Aorta (tissue), 5 donors: Measurements from ENCODE around the gene ENTPD5. TPM values are rescaled to one million over a fixed set of nuclear protein-coding genes. Genes with fewer than 3 reads are reported as not detected.

Experiments
- ATAC-seq: fragments of 200-7000 bp; cut with Tn5 transposase; one replicate; pipeline ENCODE4 v1.9.1; 2022; ENCODE audit warnings: moderate library complexity; ENCODE audit not compliant: low FRiP score
- DNase-seq, 2 donors: peaks; one replicate each; pipeline ENCODE4 v3.0.0-alpha.2; 2020
- H3K27ac ChIP-seq, 2 donors: one replicate each; pipeline ENCODE4 v1.5.1; 2013; ENCODE audit warnings: low read length in 2 of 2, mild to moderate bottlenecking in 2 of 2, moderate library complexity in 2 of 2, control low read depth in 1 of 2, inconsistent platforms in 1 of 2, low read depth in 1 of 2
- H3K27me3 ChIP-seq, 2 donors: one replicate each; pipeline ENCODE4 v1.6.1; 2013; ENCODE audit warnings: control low read depth in 1 of 2, low read length in 1 of 2, mild to moderate bottlenecking in 1 of 2, moderate library complexity in 1 of 2; ENCODE audit not compliant: insufficient read depth in 2 of 2, control insufficient read depth in 1 of 2
- H3K36me3 ChIP-seq, 2 donors: one replicate each; pipeline ENCODE4 v1.6.1; 2013; ENCODE audit warnings: control low read depth in 1 of 2, low read length in 1 of 2, mild to moderate bottlenecking in 1 of 2; ENCODE audit not compliant: insufficient read depth in 2 of 2, control insufficient read depth in 1 of 2
- H3K4me1 ChIP-seq, 2 donors: one replicate each; pipeline ENCODE4 v1.6.1; 2013; ENCODE audit warnings: low read length in 2 of 2, control low read depth in 1 of 2, mild to moderate bottlenecking in 1 of 2, moderate library complexity in 1 of 2; ENCODE audit not compliant: insufficient read depth in 2 of 2, control insufficient read depth in 1 of 2
- H3K4me3 ChIP-seq, 2 donors: one replicate each; pipeline ENCODE4 v1.5.1; 2013; ENCODE audit warnings: low read length in 2 of 2, control low read depth in 1 of 2, mild to moderate bottlenecking in 1 of 2
- H3K9me3 ChIP-seq: one replicate; pipeline ENCODE4 v1.6.1; 2013; ENCODE audit warnings: mild to moderate bottlenecking, low read length; ENCODE audit not compliant: control insufficient read depth
- WGBS, 2 donors: extraction: QIAGEN DNeasy Blood & Tissue Kit; methylation state at CpG; one replicate each; pipeline ENCODE4 v1.1.7; 2013; 5-methylcytosine and 5-hydroxymethylcytosine counted together
- intact Hi-C, 2 donors: fragments of 100-400 bp; cut with DNase I; formaldehyde crosslinking; loops; one replicate each; pipeline versions ENCODE4 v1.14.2 to v1.15.0; 2022
- polyA plus RNA-seq, 2 donors: library from polyadenylated mRNA; stranded (reverse); fragments of 200-250 nt; gene quantifications; one replicate each; pipeline ENCODE4 v1.2.3, GENCODE V29; 2013
- total RNA-seq, 2 donors: library from RNA; stranded (reverse); fragmentation: NEBNext Ultra II Directional; extraction: Animal tissue kit (Norgen Biotek cat#: 25700); gene quantifications; one replicate each; pipeline ENCODE4 v1.2.1, GENCODE V29; 2021
- donor health status: healthy with polysubstance abuse.
- donor health status: Bipolar disorder and iron deficiency.
- donor health status: DM: no; HTN: no; CAD: no.
- donor health status: DM: no; HTN: no; CAD: no.
- donor health status: DM: yes; HTN: yes; CAD: no.

Gene ENTPD5
- total and polyA plus RNA-seq, 4 donors = 3.9 to 12.1 (median 7.6) TPM

- intact Hi-C loops = no loop called here
- Histone ChIP-seq H3K36me3 (peaks cover 5 to 8% of the 10 kb centered on the region in 2 donors), H3K4me3 (no peak overlapping the region), H3K27ac (no peak overlapping the region), H3K27me3 (no peaks in the 10 kb centered on the region), H3K9me3 (no peaks in the 10 kb centered on the region), H3K4me1 (no peaks in the 10 kb centered on the region)
- WGBS, 2 donors = 90 to 92% methylated on average over 2 of the region's 2 CpGs
- DNase-seq (no peak), ATAC-seq (no peak)
Measured at GRCh38 chr14:73968885-73969284, 50.2 kb downstream of the ENTPD5 start.

GRCh38 chr14:73965216-73965615, 53.9 kb downstream of the ENTPD5 start:
- DNase-seq = no peak
- Histone ChIP-seq H3K9me3 (no peaks in the 10 kb centered on the region), H3K36me3 (peaks cover 7 to 15% of the 10 kb centered on the region in 2 donors), H3K4me3 (no peak overlapping the region), H3K27me3 (no peaks in the 10 kb centered on the region), H3K27ac (no peak overlapping the region), H3K4me1 (no peaks in the 10 kb centered on the region)
- 91 to 94% methylated on average over 4 of the region's 4 CpGs for WGBS, 2 donors
- no peak for ATAC-seq
- intact Hi-C loops = no loop called here

- peaks cover 4 to 20% of the 10 kb centered on the region in 2 donors for H3K36me3 ChIP-seq
- intact Hi-C loops = no loop called here
Measured at GRCh38 chr14:73961192-73961591, 57.9 kb downstream of the ENTPD5 start.

GRCh38 chr14:73958591-73958990, 60.5 kb downstream of the ENTPD5 start:
- no peak for ATAC-seq
- Histone ChIP-seq H3K36me3 (peaks cover 4 to 20% of the 10 kb centered on the region in 2 donors), H3K27me3 (no peaks in the 10 kb centered on the region), H3K9me3 (no peaks in the 10 kb centered on the region), H3K4me1 (no peaks in the 10 kb centered on the region), H3K4me3 (no peak overlapping the region), H3K27ac (no peak overlapping the region)
- DNase-seq = no peak
- intact Hi-C loops = no loop called here

More at GRCh38 chr14:73961192-73961591, 57.9 kb downstream of the ENTPD5 start:
- no peaks in the 10 kb centered on the region for H3K9me3 ChIP-seq
- DNase-seq = no peak
- WGBS, 2 donors = 92 to 93% methylated on average over 12 of the region's 12 CpGs
- no peaks in the 10 kb centered on the region for H3K27me3 ChIP-seq
- ATAC-seq = no peak
- H3K4me1 ChIP-seq = no peaks in the 10 kb centered on the region
- H3K4me3 ChIP-seq = no peak overlapping the region
- H3K27ac ChIP-seq = no peak overlapping the region

- Histone ChIP-seq H3K27me3 (no peaks in the 10 kb centered on the region), H3K4me3 (no peak overlapping the region), H3K36me3 (peaks cover 2 to 19% of the 10 kb centered on the region in 2 donors), H3K27ac (no peak overlapping the region), H3K9me3 (no peaks in the 10 kb centered on the region), H3K4me1 (no peaks in the 10 kb centered on the region)
- intact Hi-C loops = no loop called here
- DNase-seq (no peak), ATAC-seq (no peak)
- WGBS, 2 donors = 86 to 88% methylated on average over 5 of the region's 5 CpGs
Measured at GRCh38 chr14:73955674-73956073, 63.4 kb downstream of the ENTPD5 start.

GRCh38 chr14:73953731-73954130, 65.4 kb downstream of the ENTPD5 start:
- intact Hi-C loops = loop anchor here in 1 of 2 donors (5.0 kb wide), 1 partner anchor 84 kb away; no protein-coding TSS in a partner anchor
- H3K27ac ChIP-seq = no peak overlapping the region
- H3K36me3 ChIP-seq = peaks cover 2 to 8% of the 10 kb centered on the region in 2 donors
- H3K4me1 ChIP-seq = no peaks in the 10 kb centered on the region
- H3K27me3 ChIP-seq = no peaks in the 10 kb centered on the region
- ATAC-seq = no peak
- no peak for DNase-seq
- 38 to 52% methylated on average over 1 of the region's 1 CpG for WGBS, 2 donors
- no peak overlapping the region for H3K4me3 ChIP-seq
- no peaks in the 10 kb centered on the region for H3K9me3 ChIP-seq

GRCh38 chr14:73949752-73950734, 69.0 kb downstream of the ENTPD5 start, which contains the start of the genes COQ6 and FAM161B:
COQ6 (plus strand) TSS chr14:73950302; CDS start chr14:73950333, 31 bp downstream.
FAM161B (minus strand) TSS chr14:73950094; CDS start chr14:73950026, 68 bp downstream.
- no peaks in the 10 kb centered on the region for H3K27me3 ChIP-seq
- no peaks in the 10 kb centered on the region for H3K4me1 ChIP-seq
- peak within 1 kb of the TSS; percentile 45 to 60 for H3K4me3 ChIP-seq
- H3K27ac ChIP-seq = peak within 1 kb of the TSS in 1 of 2 donors; percentile 76
- 0% methylated on average over 70 of the region's 70 CpGs for WGBS, 2 donors
- ATAC-seq (peak; percentile 98), DNase-seq (peak; percentile 96)
- intact Hi-C loops = loop anchor here in 1 of 2 donors (2.0 to 10.0 kb wide), 3 partner anchors 63 to 305 kb away; partner anchors contain the start of genes DNAL1 and ZNF410
- H3K36me3 ChIP-seq = peaks cover 0 to 3% of the 10 kb centered on the region in 2 donors
- H3K9me3 ChIP-seq = no peaks in the 10 kb centered on the region

GRCh38 chr14:73945159-73945670, 73.9 kb downstream of the ENTPD5 start:
- H3K27me3 ChIP-seq = no peaks in the 10 kb centered on the region
- intact Hi-C loops = loop anchor here in 1 of 2 donors (10.0 kb wide), 1 partner anchor 300 kb away; the partner anchor contains the start of gene DNAL1
- WGBS, 2 donors = 66 to 79% methylated on average over 4 of the region's 4 CpGs
- no peak overlapping the region for H3K4me3 ChIP-seq
- H3K9me3 ChIP-seq = no peaks in the 10 kb centered on the region
- peaks cover 0 to 3% of the 10 kb centered on the region in 2 donors for H3K36me3 ChIP-seq
- no peak for DNase-seq
- no peak for ATAC-seq
- H3K4me1 ChIP-seq = no peaks in the 10 kb centered on the region
- H3K27ac ChIP-seq = no peak overlapping the region
